ENCODE data around the gene RIMKLA.

DNA sequence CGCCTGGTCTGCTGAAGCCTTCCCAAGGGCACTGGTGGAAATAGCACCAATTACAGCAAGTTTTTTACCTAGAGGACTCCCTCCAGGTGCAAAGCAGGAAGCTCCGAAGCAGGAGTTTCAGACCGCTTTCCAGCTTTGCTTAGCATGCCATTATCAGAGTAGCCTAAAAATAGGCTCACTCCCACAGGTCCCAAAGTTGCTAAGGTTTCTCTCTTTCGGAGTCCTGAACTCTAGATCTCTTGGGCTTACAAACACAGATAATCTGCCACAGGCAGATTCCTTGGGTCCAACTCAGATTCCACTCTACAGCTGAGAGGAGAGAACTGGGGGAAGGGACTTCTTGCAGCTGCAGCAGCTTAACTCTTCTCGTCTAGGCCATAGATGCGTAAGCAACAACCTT lies 52.8 kb downstream of the RIMKLA start:
- TF ChIP-seq EZH2 (IDR thresholded peaks at IDR 0.05) (no peak), POLR2AphosphoS5 (IDR thresholded peaks at IDR 0.05; ENCODE audit: borderline replicate concordance, low read depth, low read length) (no peak), FOXP2 (optimal IDR thresholded peaks at IDR 0.05; ENCODE audit: control extremely low read depth, extremely low read length, insufficient read depth) (no peak)
